Fibroblast of pulmonary artery (primary cell): ENCODE data around the gene ODC1.

Experiments used
- DNase-seq: peaks from one replicate; pipeline ENCODE4 v3.0.0-alpha.2; 2010; ENCODE audit warnings: low read depth
- H3K4me3 ChIP-seq: replicated peaks from 2 replicates; pipeline ENCODE4 v1.5.1; 2011; ENCODE audit warnings: low read depth, mild to moderate bottlenecking, control low read depth, low read length, moderate library complexity
- CTCF ChIP-seq: IDR thresholded peaks from 2 replicates; pipeline ENCODE4 v1.5.1; 2011; ENCODE audit warnings: mild to moderate bottlenecking, control low read depth, low read length, inconsistent platforms; ENCODE audit errors: missing control alignments

The ODC1 gene

GRCh38 chr2:10452956-10453904, 5.1 kb upstream of the ODC1 start:
- TF ChIP-seq CTCF: no peak
- no peak for DNase-seq
- no peak overlapping the region for H3K4me3 ChIP-seq

DNA sequence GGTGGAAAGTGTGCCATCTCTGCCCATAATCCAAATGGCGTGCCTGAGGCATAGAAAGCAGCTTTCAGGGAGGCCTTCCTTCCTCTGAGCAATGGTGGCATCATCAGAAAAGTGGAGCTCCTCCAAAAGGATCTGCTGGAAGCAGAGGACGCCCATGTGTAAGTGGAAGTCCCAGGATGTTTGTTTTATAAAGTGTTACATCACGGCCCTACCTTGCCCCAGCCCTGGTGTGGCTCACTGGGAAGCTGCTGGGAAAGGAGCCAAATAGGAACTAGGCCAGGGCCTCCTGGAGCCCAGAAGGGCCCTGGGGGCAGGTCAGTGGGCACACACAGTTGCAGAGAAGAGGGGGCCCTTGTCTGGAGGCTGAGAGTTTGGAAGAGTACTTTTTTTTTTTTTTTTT, 4.2 kb upstream of the ODC1 start:
- H3K4me3 ChIP-seq: no peak overlapping the region
- TF ChIP-seq CTCF: no peak
- DNase-seq: peak; percentile 75

GRCh38 chr2:10451819-10452218, 3.7 kb upstream of the ODC1 start:
- no peak overlapping the region for H3K4me3 ChIP-seq
- DNase-seq: no peak
- no peak for TF ChIP-seq CTCF

DNA sequence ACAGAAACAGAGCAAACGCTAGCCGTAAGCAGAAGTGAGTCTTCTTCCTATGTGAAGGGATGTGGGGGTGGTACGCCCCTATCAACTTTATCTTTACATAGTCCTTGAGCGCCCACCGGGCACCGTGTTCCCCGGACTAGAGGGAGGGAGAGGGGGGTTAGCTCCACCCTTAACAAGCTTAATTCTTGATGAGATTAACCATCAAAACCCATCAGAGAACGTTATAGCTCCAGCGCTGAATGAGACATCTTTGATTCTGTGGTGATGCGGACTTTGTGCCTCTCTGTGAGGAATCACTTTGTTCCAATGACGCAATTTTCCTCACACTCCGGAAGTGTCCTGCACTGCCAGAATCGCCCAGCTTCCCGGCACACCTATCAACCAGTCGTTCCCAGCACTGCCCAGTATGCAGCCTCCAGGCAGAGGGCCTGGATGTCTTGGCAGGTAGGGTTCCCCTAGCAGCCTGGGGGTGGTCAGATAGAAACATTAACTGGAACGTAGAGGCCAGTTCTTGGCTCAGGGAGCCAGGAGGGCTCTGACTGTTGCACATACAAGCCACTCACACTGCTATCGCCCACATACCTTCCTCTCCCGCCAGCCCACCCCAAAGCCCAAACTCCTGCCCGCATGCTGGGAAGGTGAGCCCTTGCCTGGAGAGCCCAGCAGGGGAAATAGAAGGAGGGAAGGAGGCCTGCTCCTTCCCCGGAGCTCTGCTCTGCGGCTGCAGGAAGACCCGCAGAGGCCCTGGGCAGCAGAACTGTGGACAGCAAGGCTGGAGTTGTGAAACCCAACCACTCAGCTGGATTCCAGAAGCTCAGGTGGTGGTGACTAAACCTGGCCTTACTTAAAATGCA, 1.9 kb upstream of the ODC1 start:
- DNase-seq: peak; percentile 33
- no peak for TF ChIP-seq CTCF
- H3K4me3 ChIP-seq: peak overlapping the region; percentile 65

- no peak for DNase-seq
- TF ChIP-seq CTCF: no peak
- peak overlapping the region; percentile 65 for H3K4me3 ChIP-seq
Observed at GRCh38 chr2:10449486-10449831, 1.3 kb upstream of the ODC1 start.

DNA sequence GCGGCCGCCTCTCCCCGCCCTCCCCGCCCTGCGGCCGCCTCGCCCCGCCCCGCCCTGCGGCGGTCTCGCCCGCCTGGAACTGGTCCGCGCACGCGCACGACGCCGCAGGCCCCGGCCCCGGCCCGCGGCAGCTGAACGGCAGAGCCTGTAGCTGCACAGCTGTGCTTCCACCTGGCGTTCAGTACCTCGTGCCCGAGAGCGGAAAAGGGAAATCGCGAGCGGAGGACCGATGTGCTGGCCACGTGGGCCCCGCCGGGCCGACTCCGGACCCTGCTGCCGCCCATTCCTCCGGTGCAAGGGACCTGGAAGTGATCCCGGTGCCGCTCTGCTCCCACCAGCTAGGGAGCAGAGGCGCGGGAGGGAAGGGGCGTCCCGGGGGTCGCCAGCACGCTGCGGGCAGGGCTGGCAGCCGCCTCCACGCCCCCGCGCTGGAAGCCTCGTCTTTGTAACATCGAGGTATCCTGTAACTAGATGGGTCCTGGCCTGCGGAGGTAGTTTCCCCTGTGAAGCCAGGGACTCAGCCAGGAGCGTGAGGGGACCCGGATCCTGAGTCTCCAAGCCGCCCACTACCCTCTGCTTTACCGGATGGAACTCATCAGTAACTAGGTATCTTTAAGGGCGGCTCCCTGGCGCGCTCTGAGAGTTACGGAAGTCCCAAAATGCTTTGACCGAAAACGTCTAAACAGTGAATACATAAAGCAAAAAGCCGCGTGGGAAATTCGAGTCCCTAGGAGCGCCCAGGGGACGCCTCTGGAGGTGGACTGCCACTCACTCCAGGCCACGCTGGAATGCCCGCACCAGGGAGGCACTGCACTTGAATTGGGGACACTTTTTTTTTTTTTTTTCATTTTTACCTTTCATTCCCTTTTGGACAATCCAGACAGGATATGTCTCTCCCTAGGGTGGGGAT, 704 bp upstream of the ODC1 start:
- TF ChIP-seq CTCF: no peak
- DNase-seq: peak; percentile 91
- peak overlapping the region; percentile 65 for H3K4me3 ChIP-seq
